CD14-positive monocyte (primary cell): ENCODE results near the gene PDIA6. TPM values are rescaled to one million over a fixed set of nuclear protein-coding genes. Genes with fewer than 3 reads are reported as not detected.

ENCODE experiments used
- DNase-seq, 3 donors: peaks; one replicate each; pipeline ENCODE4 v3.0.0-alpha.2; 2011 to 2022
- H2AFZ ChIP-seq: 2 replicates; pipeline ENCODE4 v1.6.0; 2012; ENCODE audit warnings: mild to moderate bottlenecking, low read depth, low read length, inconsistent platforms; ENCODE audit not compliant: insufficient read depth, poor library complexity, severe bottlenecking
- H3K27ac ChIP-seq, 2 donors: 1 replicate in 1 of 2; 2 replicates in 1 of 2; pipeline ENCODE4 v1.5.1; 2012 to 2013; ENCODE audit warnings: low read length in 2 of 2, control low read depth in 1 of 2, inconsistent platforms in 1 of 2, low read depth in 1 of 2, mild to moderate bottlenecking in 1 of 2
- H3K27me3 ChIP-seq, 2 donors: one replicate each; pipeline versions ENCODE4 v1.6.0 to v1.6.1; 2011 to 2013; ENCODE audit warnings: low read length in 2 of 2; ENCODE audit not compliant: control insufficient read depth in 2 of 2, insufficient read depth in 2 of 2
- H3K36me3 ChIP-seq, 2 donors: replicated peaks in 1 of 2; 1 replicate in 1 of 2; 2 replicates in 1 of 2; pipeline versions ENCODE4 v1.5.1 to v1.6.1; 2012 to 2013; ENCODE audit warnings: low read length in 2 of 2, control low read depth in 1 of 2, inconsistent platforms in 1 of 2, mild to moderate bottlenecking in 1 of 2; ENCODE audit not compliant: insufficient read depth in 2 of 2, control insufficient read depth in 1 of 2
- H3K4me1 ChIP-seq, 2 donors: 1 replicate in 1 of 2; 2 replicates in 1 of 2; pipeline versions ENCODE4 v1.5.1 to v1.6.1; 2012 to 2013; ENCODE audit warnings: low read length in 2 of 2, control low read depth in 1 of 2, inconsistent platforms in 1 of 2, mild to moderate bottlenecking in 1 of 2, moderate library complexity in 1 of 2; ENCODE audit not compliant: insufficient read depth in 2 of 2, control insufficient read depth in 1 of 2
- H3K4me2 ChIP-seq: replicated peaks from 2 replicates; pipeline ENCODE3; 2012; ENCODE audit warnings: low read length, moderate library complexity, mild to moderate bottlenecking; ENCODE audit not compliant: poor library complexity, severe bottlenecking; ENCODE audit errors: extremely low read depth
- H3K4me3 ChIP-seq, 3 experiments: fragments of 200-600 bp in 1 of 3; sonication (generic) in 1 of 3; replicated peaks in 1 of 3; 1 replicate in 2 of 3; 2 replicates in 1 of 3; pipeline ENCODE4 v1.5.1; 2011 to 2013; ENCODE audit warnings: low read length in 3 of 3, mild to moderate bottlenecking in 3 of 3, control low read depth in 2 of 3, low read depth in 2 of 3, inconsistent platforms in 1 of 3, moderate library complexity in 1 of 3
- H3K79me2 ChIP-seq: 2 replicates; pipeline ENCODE4 v1.6.0; 2012; ENCODE audit warnings: mild to moderate bottlenecking, control low read depth, inconsistent platforms, low read length, moderate library complexity; ENCODE audit not compliant: insufficient read depth
- H3K9ac ChIP-seq: 2 replicates; pipeline ENCODE4 v1.6.0; 2017; ENCODE audit warnings: low read length, mild to moderate bottlenecking; ENCODE audit not compliant: insufficient read depth, poor library complexity, severe bottlenecking
- H3K9me3 ChIP-seq, 2 donors: replicated peaks in 1 of 2; 1 replicate in 1 of 2; 2 replicates in 1 of 2; pipeline versions ENCODE4 v1.5.1 to v1.6.1; 2012 to 2013; ENCODE audit warnings: low read length in 2 of 2, control low read depth in 1 of 2; ENCODE audit not compliant: control insufficient read depth in 1 of 2, insufficient read depth in 1 of 2
- H4K20me1 ChIP-seq: 2 replicates; pipeline ENCODE4 v1.6.0; 2012; ENCODE audit warnings: mild to moderate bottlenecking, low read length, control low read depth, moderate library complexity; ENCODE audit not compliant: insufficient read depth
- H3K27ac Mint-ChIP-seq, 7 donors: one replicate each; pipeline ENCODE4 v1.8.0; 2020; ENCODE audit warnings: mild to moderate bottlenecking in 7 of 7, mixed read lengths in 7 of 7, moderate library complexity in 6 of 7, inconsistent platforms in 2 of 7
- H3K27me3 Mint-ChIP-seq, 3 donors: one replicate each; pipeline ENCODE4 v1.8.0; 2021 to 2022; ENCODE audit warnings: low read depth in 3 of 3, mild to moderate bottlenecking in 3 of 3, mixed read lengths in 3 of 3, moderate library complexity in 3 of 3, inconsistent platforms in 1 of 3
- H3K36me3 Mint-ChIP-seq, 2 donors: one replicate each; pipeline ENCODE4 v1.8.0; 2020; ENCODE audit warnings: mixed read lengths in 2 of 2, inconsistent platforms in 1 of 2, mild to moderate bottlenecking in 1 of 2
- H3K4me1 Mint-ChIP-seq: one replicate; pipeline ENCODE4 v1.8.0; 2020; ENCODE audit warnings: mild to moderate bottlenecking, mixed read lengths
- H3K4me3 Mint-ChIP-seq, 2 donors: one replicate each; pipeline ENCODE4 v1.8.0; 2020; ENCODE audit warnings: mild to moderate bottlenecking in 2 of 2, mixed read lengths in 2 of 2, moderate library complexity in 1 of 2
- H3K9me3 Mint-ChIP-seq, 7 donors: one replicate each; pipeline ENCODE4 v1.8.0; 2020 to 2022; ENCODE audit warnings: mixed read lengths in 7 of 7, mild to moderate bottlenecking in 6 of 7, moderate library complexity in 6 of 7, inconsistent platforms in 2 of 7
- CTCF ChIP-seq: fragments of 200-600 bp; IDR thresholded peaks from one replicate; pipeline ENCODE4 v1.8.0; 2022; ENCODE audit warnings: antibody characterized with exemption, mild to moderate bottlenecking
- WGBS: methylation state at CpG from one replicate; pipeline ENCODE4 v1.1.5; 2013; ENCODE audit warnings: missing lambda C conversion rate; ENCODE audit not compliant: insufficient coverage; 5-methylcytosine and 5-hydroxymethylcytosine counted together
- intact Hi-C, 2 donors: fragments of 100-400 bp; cut with micrococcal nuclease; formaldehyde crosslinking; loops; one replicate each; pipeline versions ENCODE4 v1.15.0 to v1.15.1; 2023
- polyA plus RNA-seq, 3 donors: library from polyadenylated mRNA; depleted of rRNA in 1 of 3; unstranded in 2 of 3; stranded (reverse) in 1 of 3; fragments of 300-500 nt in 2 of 3; fragments of >200 nt in 1 of 3; fragmentation: Illumina TruSeq in 2 of 3; gene quantifications; 1 replicate in 2 of 3; 2 replicates in 1 of 3; pipeline ENCODE4 v1.2.3, GENCODE V29; 2012 to 2021

Gene PDIA6
- polyA plus RNA-seq, 3 donors: 49.8 to 187 (median 166) TPM

GRCh38 chr2:10752236-10752635 is 60.3 kb downstream of the PDIA6 start:
- DNase-seq: no peak
- TF ChIP-seq CTCF: no peak
- H3K36me3 Mint-ChIP-seq: no peaks in the 10 kb centered on the region
- H3K4me1 ChIP-seq: peaks cover 3 to 6% of the 10 kb centered on the region in 2 donors
- no peak overlapping the region for H3K27ac ChIP-seq
- no peak overlapping the region for H3K9ac ChIP-seq
- H3K4me3 ChIP-seq: no peak overlapping the region
- no peaks in the 10 kb centered on the region for H3K9me3 ChIP-seq
- intact Hi-C loops: no loop called here
- H3K4me1 Mint-ChIP-seq: peaks cover 12% of the 10 kb centered on the region
- no peak overlapping the region for H3K4me2 ChIP-seq
- no peak overlapping the region for H3K4me3 Mint-ChIP-seq
- no peaks in the 10 kb centered on the region for H4K20me1 ChIP-seq
- peaks cover 0 to 1% (median 0%) of the 10 kb centered on the region in 7 donors for H3K9me3 Mint-ChIP-seq
- H3K27me3 ChIP-seq: no peaks in the 10 kb centered on the region
- H3K27me3 Mint-ChIP-seq: peaks cover 5 to 13% (median 12%) of the 10 kb centered on the region in 3 donors
- no peaks in the 10 kb centered on the region for H3K36me3 ChIP-seq
- H3K27ac Mint-ChIP-seq: no peak overlapping the region
- no peak overlapping the region for H2AFZ ChIP-seq
- no CpG with 5 or more reads among the region's 5 CpGs for WGBS
- H3K79me2 ChIP-seq: no peaks in the 10 kb centered on the region

GRCh38 chr2:10750610-10751009 is 62.0 kb downstream of the PDIA6 start:
- no peaks in the 10 kb centered on the region for H3K36me3 ChIP-seq
- intact Hi-C loops: no loop called here
- Mint-ChIP-seq H3K4me3 (no peak overlapping the region), H3K27ac (no peak overlapping the region), H3K36me3 (no peaks in the 10 kb centered on the region), H3K4me1 (peaks cover 16% of the 10 kb centered on the region), H3K27me3 (peaks cover 4 to 12% (median 12%) of the 10 kb centered on the region in 3 donors), H3K9me3 (peaks cover 0 to 2% (median 0%) of the 10 kb centered on the region in 7 donors)
- H3K4me1 ChIP-seq: peaks cover 8 to 11% of the 10 kb centered on the region in 2 donors
- H3K79me2 ChIP-seq: no peaks in the 10 kb centered on the region
- no peak overlapping the region for H3K9ac ChIP-seq
- H4K20me1 ChIP-seq: no peaks in the 10 kb centered on the region
- no peaks in the 10 kb centered on the region for H3K9me3 ChIP-seq
- no peak overlapping the region for H3K27ac ChIP-seq
- DNase-seq: no peak
- H2AFZ ChIP-seq: no peak overlapping the region
- no peak overlapping the region for H3K4me3 ChIP-seq
- no peaks in the 10 kb centered on the region for H3K27me3 ChIP-seq
- 73% methylated on average over 5 of the region's 6 CpGs for WGBS
- H3K4me2 ChIP-seq: no peak overlapping the region
- no peak for TF ChIP-seq CTCF
